Body of pancreas (tissue), 4 donors: ENCODE results near the gene SLC22A9. TPM values are rescaled to one million over a fixed set of nuclear protein-coding genes. Genes with fewer than 3 reads are reported as not detected.

Experiments
- ATAC-seq: fragments of 150-250 bp; one replicate; pipeline ENCODE4 v1.9.1; 2016
- DNase-seq, 4 donors: peaks; one replicate each; pipeline ENCODE4 v3.0.0-alpha.2; 2019
- H3K27ac ChIP-seq, 4 donors: fragments of 200-600 bp; sonication (generic); 1 replicate in 3 of 4; 2 replicates in 1 of 4; pipeline versions ENCODE4 v1.5.1 to v1.6.1; 2016 to 2019; ENCODE audit warnings: mild to moderate bottlenecking in 1 of 4, mixed read lengths in 1 of 4, moderate library complexity in 1 of 4
- H3K27me3 ChIP-seq, 2 donors: fragments of 200-600 bp; sonication (generic); one replicate each; pipeline ENCODE4 v1.6.0; 2016; ENCODE audit warnings: mild to moderate bottlenecking in 1 of 2
- H3K36me3 ChIP-seq, 2 donors: fragments of 200-600 bp; sonication (generic); replicated peaks in 1 of 2; 2 replicates each; pipeline ENCODE4 v1.5.1; 2016; ENCODE audit warnings: low read depth in 2 of 2; ENCODE audit not compliant: insufficient read depth in 1 of 2
- H3K4me1 ChIP-seq: fragments of 200-600 bp; sonication (generic); one replicate; pipeline ENCODE4 v1.6.0; 2016
- H3K4me3 ChIP-seq, 2 donors: fragments of 200-600 bp; sonication (generic); 1 replicate in 1 of 2; 2 replicates in 1 of 2; pipeline ENCODE4 v1.5.1; 2016 to 2019
- H3K9me3 ChIP-seq, 3 donors: fragments of 200-600 bp; sonication (generic); 1 replicate in 2 of 3; 2 replicates in 1 of 3; pipeline ENCODE4 v1.5.1; 2016
- POLR2A ChIP-seq, 3 donors: fragments of 450-650 bp; IDR thresholded peaks; one replicate each; pipeline ENCODE4 v1.6.1; 2016; ENCODE audit warnings: antibody characterized with exemption in 3 of 3, mild to moderate bottlenecking in 2 of 3
- WGBS, 2 donors: methylation state at CpG; one replicate each; pipeline ENCODE4 v1.1.5; 2017; 5-methylcytosine and 5-hydroxymethylcytosine counted together
- intact Hi-C: fragments of 100-400 bp; cut with DNase I; formaldehyde crosslinking; loops from one replicate; pipeline ENCODE4 v1.15.1; 2023
- total RNA-seq, 2 donors: library from RNA; depleted of rRNA; stranded (reverse); fragments of >200 nt; gene quantifications; one replicate each; pipeline ENCODE4 v1.1.0, GENCODE V29; 2016
- TF ChIP-seq, protein P1 (sequence below), 7 experiments: fragments of 450-650 bp in 4 of 7; fragments of 200-600 bp in 3 of 7; sonication (generic) in 3 of 7; IDR thresholded peaks; one replicate each; pipeline ENCODE4 v1.5.1; 2016 to 2019; ENCODE audit warnings: antibody characterized with exemption in 7 of 7

Gene SLC22A9
- total RNA-seq, 2 donors from 2014 or later = 0.66 TPM; not detected in 1

DNA sequence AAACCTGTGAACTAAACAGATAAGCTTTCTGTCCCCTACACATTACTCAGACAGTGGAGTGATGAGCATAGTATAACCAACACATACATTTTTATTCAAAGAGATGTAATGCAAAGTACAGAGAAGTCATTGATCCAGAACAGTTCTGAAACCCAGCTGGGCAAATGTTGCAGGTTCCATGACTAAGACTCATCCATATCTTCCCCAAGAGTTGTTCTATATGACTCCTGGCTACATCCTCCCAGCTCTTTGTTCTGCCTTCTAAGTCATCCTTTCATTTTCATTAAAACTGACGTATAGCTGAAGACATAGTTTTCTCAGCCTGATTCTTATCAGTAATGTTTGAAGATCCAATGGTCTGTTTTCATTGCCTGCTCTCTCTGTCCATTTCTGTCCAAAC is 74.1 kb downstream of the SLC22A9 start:
- WGBS, 2 donors = 43 to 58% methylated on average over 1 of the region's 1 CpG
- ATAC-seq (no peak), DNase-seq (no peak)
- H3K4me3 ChIP-seq = no peak overlapping the region
- H3K27ac ChIP-seq = no peak overlapping the region
- no peaks in the 10 kb centered on the region for H3K4me1 ChIP-seq
- no peaks in the 10 kb centered on the region for H3K27me3 ChIP-seq
- no peaks in the 10 kb centered on the region for H3K36me3 ChIP-seq
- no peaks in the 10 kb centered on the region for H3K9me3 ChIP-seq
- intact Hi-C loops = no loop called here
- no peak for TF ChIP-seq POLR2A (IDR thresholded peaks at IDR 0.05)
- TF ChIP-seq, protein P1, sequence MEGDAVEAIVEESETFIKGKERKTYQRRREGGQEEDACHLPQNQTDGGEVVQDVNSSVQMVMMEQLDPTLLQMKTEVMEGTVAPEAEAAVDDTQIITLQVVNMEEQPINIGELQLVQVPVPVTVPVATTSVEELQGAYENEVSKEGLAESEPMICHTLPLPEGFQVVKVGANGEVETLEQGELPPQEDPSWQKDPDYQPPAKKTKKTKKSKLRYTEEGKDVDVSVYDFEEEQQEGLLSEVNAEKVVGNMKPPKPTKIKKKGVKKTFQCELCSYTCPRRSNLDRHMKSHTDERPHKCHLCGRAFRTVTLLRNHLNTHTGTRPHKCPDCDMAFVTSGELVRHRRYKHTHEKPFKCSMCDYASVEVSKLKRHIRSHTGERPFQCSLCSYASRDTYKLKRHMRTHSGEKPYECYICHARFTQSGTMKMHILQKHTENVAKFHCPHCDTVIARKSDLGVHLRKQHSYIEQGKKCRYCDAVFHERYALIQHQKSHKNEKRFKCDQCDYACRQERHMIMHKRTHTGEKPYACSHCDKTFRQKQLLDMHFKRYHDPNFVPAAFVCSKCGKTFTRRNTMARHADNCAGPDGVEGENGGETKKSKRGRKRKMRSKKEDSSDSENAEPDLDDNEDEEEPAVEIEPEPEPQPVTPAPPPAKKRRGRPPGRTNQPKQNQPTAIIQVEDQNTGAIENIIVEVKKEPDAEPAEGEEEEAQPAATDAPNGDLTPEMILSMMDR (IDR thresholded peaks at IDR 0.05) = no peak

DNA sequence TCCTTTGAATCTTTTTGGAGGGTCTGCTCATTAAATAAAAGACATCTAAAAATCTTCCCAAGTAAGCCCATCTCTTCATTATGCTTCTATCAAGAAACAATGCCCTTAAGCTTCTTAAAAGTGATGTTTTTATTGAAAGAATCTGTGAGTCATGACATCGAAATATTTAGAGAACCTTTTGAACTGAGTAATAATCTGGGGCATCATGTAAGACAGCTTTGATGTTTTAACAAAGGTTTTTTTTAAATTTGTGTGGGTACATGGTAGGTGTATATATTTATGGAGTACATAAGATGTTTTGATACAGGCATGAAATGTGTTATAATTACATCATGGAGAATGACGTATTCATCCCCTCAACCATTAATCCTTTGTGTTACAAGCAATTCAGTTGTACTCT is 74.6 kb downstream of the SLC22A9 start:
- no peaks in the 10 kb centered on the region for H3K9me3 ChIP-seq

DNA sequence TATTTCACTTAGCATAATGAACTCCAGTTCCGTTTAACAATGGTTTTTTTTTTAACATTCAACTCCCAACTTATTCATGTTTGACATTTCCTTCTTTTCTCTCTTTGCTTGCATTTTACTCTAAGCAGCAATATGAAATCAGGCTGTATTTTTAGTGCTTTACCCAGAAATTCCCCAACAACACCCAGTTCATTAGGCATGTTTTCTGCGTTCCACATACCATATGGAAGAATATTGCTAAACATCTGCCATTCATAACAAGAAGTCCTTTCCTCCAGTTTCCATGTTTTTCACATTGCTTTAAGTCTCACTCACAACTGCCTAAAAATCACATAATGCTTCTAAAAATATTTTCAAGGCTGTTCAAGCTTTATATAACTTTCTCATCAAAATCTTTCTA is 75.5 kb downstream of the SLC22A9 start:
- no peaks in the 10 kb centered on the region for H3K36me3 ChIP-seq
- WGBS, 2 donors = 82 to 93% methylated on average over 2 of the region's 2 CpGs
- H3K9me3 ChIP-seq = no peaks in the 10 kb centered on the region
- H3K4me1 ChIP-seq = no peaks in the 10 kb centered on the region
- no peak overlapping the region for H3K27ac ChIP-seq
- no peaks in the 10 kb centered on the region for H3K27me3 ChIP-seq
- DNase-seq = no peak
- H3K4me3 ChIP-seq = no peak overlapping the region
- ATAC-seq = no peak
- TF ChIP-seq POLR2A (IDR thresholded peaks at IDR 0.05) = no peak
- TF ChIP-seq, protein P1 (IDR thresholded peaks at IDR 0.05) = no peak
- intact Hi-C loops = no loop called here

More for the DNA sequence above, 74.6 kb downstream of the SLC22A9 start:
- TF ChIP-seq POLR2A (IDR thresholded peaks at IDR 0.05) = no peak
- TF ChIP-seq, protein P1 (IDR thresholded peaks at IDR 0.05) = no peak
- Histone ChIP-seq H3K27ac (no peak overlapping the region), H3K4me3 (no peak overlapping the region), H3K36me3 (no peaks in the 10 kb centered on the region), H3K27me3 (no peaks in the 10 kb centered on the region), H3K4me1 (no peaks in the 10 kb centered on the region)
- no peak for ATAC-seq
- WGBS, 2 donors = 51 to 73% methylated on average over 2 of the region's 2 CpGs
- no peak for DNase-seq
- intact Hi-C loops = no loop called here

DNA sequence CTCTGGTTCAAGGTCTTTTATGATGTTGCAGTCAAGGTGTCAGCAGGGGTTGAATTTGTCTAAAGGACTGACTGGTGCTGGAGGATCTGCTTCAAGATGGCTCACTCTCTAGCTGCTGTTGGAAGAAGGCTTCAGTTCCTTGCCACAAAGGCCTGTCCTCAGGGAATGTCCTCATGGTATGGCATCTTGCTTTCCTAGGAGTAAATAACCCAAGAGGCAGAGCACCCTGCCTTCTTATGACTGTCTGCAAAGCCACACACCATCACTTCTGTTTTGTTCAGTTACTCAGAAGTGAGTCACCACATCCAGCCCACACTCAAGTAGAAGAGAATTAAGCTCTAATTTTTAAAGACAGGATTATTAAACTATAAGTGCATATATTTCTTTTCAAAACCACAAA is 76.1 kb downstream of the SLC22A9 start:
- DNase-seq (no peak), ATAC-seq (no peak)
- Histone ChIP-seq H3K4me3 (no peak overlapping the region), H3K36me3 (no peaks in the 10 kb centered on the region), H3K9me3 (no peaks in the 10 kb centered on the region), H3K27ac (no peak overlapping the region), H3K27me3 (no peaks in the 10 kb centered on the region), H3K4me1 (no peaks in the 10 kb centered on the region)
- intact Hi-C loops = no loop called here
- TF ChIP-seq, protein P1 (IDR thresholded peaks at IDR 0.05) = no peak
- TF ChIP-seq POLR2A (IDR thresholded peaks at IDR 0.05) = no peak

DNA sequence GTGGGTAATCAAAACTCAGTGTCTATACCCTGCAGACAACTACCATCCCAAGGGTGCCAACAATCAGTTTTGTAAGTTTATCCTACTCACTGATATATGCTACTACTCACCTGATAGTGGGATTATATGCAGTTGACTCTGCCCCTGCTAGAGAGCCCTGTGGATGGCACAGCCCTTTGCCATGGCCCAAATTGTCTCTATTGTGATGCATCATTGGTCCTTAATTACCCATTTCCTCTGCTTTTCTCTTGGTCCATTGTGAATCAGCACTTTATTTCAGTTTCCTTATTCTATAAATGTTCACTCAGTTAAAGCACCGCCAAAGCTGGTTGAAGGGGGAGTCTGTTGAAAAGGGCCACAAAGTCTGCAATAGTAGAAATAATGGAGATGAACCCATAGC is 79.1 kb downstream of the SLC22A9 start:
- no peaks in the 10 kb centered on the region for H3K9me3 ChIP-seq
- no peaks in the 10 kb centered on the region for H3K36me3 ChIP-seq
- DNase-seq = no peak
- intact Hi-C loops = no loop called here
- H3K27ac ChIP-seq = no peak overlapping the region
- H3K27me3 ChIP-seq = no peaks in the 10 kb centered on the region
- H3K4me3 ChIP-seq = no peak overlapping the region
- no peak for TF ChIP-seq POLR2A (IDR thresholded peaks at IDR 0.05)
- TF ChIP-seq, protein P1 (IDR thresholded peaks at IDR 0.05) = no peak
- no peak for ATAC-seq
- H3K4me1 ChIP-seq = no peaks in the 10 kb centered on the region
- WGBS, 2 donors = 61 to 67% methylated on average over 1 of the region's 1 CpG
